CD4-positive, alpha-beta T cell (primary cell): ENCODE measurements around the gene HNF1A. TPM values are rescaled to one million over a fixed set of nuclear protein-coding genes. Genes with fewer than 3 reads are reported as not detected.

Experiments
- ATAC-seq: fragments of 200-7000 bp; cut with Tn5 transposase; one replicate; pipeline ENCODE4 v1.10.0; 2022; ENCODE audit warnings: mild to moderate bottlenecking; ENCODE audit not compliant: poor library complexity
- CTCF ChIA-PET: fragments of 350-600 bp; sonication (Branson Sonifier 250); formaldehyde crosslinking; loops from one replicate; lab custom pipeline; 2021; ENCODE audit warnings: antibody characterized with exemption, inconsistent platforms; lab: Charles Lee
- POLR2A ChIA-PET: fragments of 350-600 bp; sonication (Branson Sonifier 250); formaldehyde crosslinking; loops from one replicate; lab custom pipeline; 2021; ENCODE audit warnings: antibody characterized with exemption, inconsistent platforms; lab: Charles Lee
- DNase-seq, 14 experiments: peaks; one replicate each; pipeline ENCODE4 v3.0.0-alpha.2; 2013 to 2020; ENCODE audit warnings: mixed read lengths in 2 of 14
- H3K27ac ChIP-seq, 2 donors: one replicate each; pipeline versions ENCODE4 v1.5.1 to v1.7.0; 2013; ENCODE audit warnings: low read length in 2 of 2, low read depth in 1 of 2, mild to moderate bottlenecking in 1 of 2
- H3K27me3 ChIP-seq, 2 experiments: 1 replicate in 1 of 2; 2 replicates in 1 of 2; pipeline versions ENCODE4 v1.6.1 to v1.7.0; 2013; ENCODE audit warnings: low read length in 2 of 2, control low read depth in 1 of 2, mild to moderate bottlenecking in 1 of 2, moderate library complexity in 1 of 2; ENCODE audit not compliant: insufficient read depth in 2 of 2, control insufficient read depth in 1 of 2
- H3K36me3 ChIP-seq: one replicate; pipeline ENCODE4 v1.6.1; 2013; ENCODE audit warnings: low read length, control low read depth; ENCODE audit not compliant: insufficient read depth
- H3K4me1 ChIP-seq: one replicate; pipeline ENCODE4 v1.6.1; 2013; ENCODE audit warnings: low read length, control low read depth; ENCODE audit not compliant: insufficient read depth
- H3K4me3 ChIP-seq: one replicate; pipeline ENCODE4 v1.5.1; 2013; ENCODE audit warnings: mild to moderate bottlenecking, low read length, moderate library complexity
- H3K9me3 ChIP-seq, 2 experiments: 1 replicate in 1 of 2; 2 replicates in 1 of 2; pipeline versions ENCODE4 v1.6.1 to v1.7.0; 2013; ENCODE audit warnings: low read length in 2 of 2, mild to moderate bottlenecking in 2 of 2, control low read depth in 1 of 2, moderate library complexity in 1 of 2; ENCODE audit not compliant: control insufficient read depth in 1 of 2, insufficient read depth in 1 of 2
- H3K27ac Mint-ChIP-seq: one replicate; pipeline ENCODE4 v1.8.0; 2020; ENCODE audit warnings: mixed read lengths
- H3K27me3 Mint-ChIP-seq: one replicate; pipeline ENCODE4 v1.8.0; 2021; ENCODE audit warnings: mixed read lengths
- H3K36me3 Mint-ChIP-seq: one replicate; pipeline ENCODE4 v1.8.0; 2021; ENCODE audit warnings: low read depth, mixed read lengths
- H3K4me1 Mint-ChIP-seq: one replicate; pipeline ENCODE4 v1.8.0; 2021; ENCODE audit warnings: low read depth, mixed read lengths
- H3K4me3 Mint-ChIP-seq: one replicate; pipeline ENCODE4 v1.8.0; 2020; ENCODE audit warnings: mild to moderate bottlenecking, mixed read lengths
- H3K9me3 Mint-ChIP-seq: one replicate; pipeline ENCODE4 v1.8.0; 2020; ENCODE audit warnings: mixed read lengths
- intact Hi-C, 2 experiments: fragments of 100-400 bp; cut with DNase I in 1 of 2; cut with micrococcal nuclease in 1 of 2; formaldehyde crosslinking; loops; one replicate each; pipeline versions ENCODE4 v1.15.1 to v1.9.0; 2023 to 2025; cut with DNase I, micrococcal nuclease
- total RNA-seq, 174 experiments: library from RNA in 2 of 174; stranded (reverse) in 2 of 174; gene quantifications; one replicate each; pipeline ENCODE4 v1.2.3 and lab custom pipeline; 2021 to 2026
- TF ChIP-seq, protein P1 (sequence below): fragments of 200-600 bp; IDR thresholded peaks from one replicate; pipeline ENCODE4 v1.8.0; 2022; ENCODE audit warnings: antibody characterized with exemption, mild to moderate bottlenecking

HNF1A gene
- total RNA-seq, 2 experiments from 2014 or later: not detected

DNA sequence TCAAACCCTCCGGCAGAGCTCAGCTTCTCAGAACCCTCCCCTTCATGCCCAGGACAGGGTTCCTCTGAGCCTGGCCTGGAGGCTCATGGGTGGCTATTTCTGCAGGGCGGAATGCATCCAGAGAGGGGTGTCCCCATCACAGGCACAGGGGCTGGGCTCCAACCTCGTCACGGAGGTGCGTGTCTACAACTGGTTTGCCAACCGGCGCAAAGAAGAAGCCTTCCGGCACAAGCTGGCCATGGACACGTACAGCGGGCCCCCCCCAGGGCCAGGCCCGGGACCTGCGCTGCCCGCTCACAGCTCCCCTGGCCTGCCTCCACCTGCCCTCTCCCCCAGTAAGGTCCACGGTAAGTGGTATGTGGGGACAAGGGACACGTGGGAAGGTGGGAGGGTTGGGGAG is 15.7 kb downstream of the HNF1A start:
- intact Hi-C loops: no loop called here
- H3K27ac ChIP-seq: no peak overlapping the region
- Mint-ChIP-seq H3K27ac (no peak overlapping the region), H3K4me1 (no peaks in the 10 kb centered on the region), H3K4me3 (no peak overlapping the region), H3K27me3 (peaks cover 16% of the 10 kb centered on the region), H3K9me3 (no peaks in the 10 kb centered on the region), H3K36me3 (no peaks in the 10 kb centered on the region)
- H3K36me3 ChIP-seq: no peaks in the 10 kb centered on the region
- no peak overlapping the region for H3K4me3 ChIP-seq
- TF ChIP-seq, protein P1, sequence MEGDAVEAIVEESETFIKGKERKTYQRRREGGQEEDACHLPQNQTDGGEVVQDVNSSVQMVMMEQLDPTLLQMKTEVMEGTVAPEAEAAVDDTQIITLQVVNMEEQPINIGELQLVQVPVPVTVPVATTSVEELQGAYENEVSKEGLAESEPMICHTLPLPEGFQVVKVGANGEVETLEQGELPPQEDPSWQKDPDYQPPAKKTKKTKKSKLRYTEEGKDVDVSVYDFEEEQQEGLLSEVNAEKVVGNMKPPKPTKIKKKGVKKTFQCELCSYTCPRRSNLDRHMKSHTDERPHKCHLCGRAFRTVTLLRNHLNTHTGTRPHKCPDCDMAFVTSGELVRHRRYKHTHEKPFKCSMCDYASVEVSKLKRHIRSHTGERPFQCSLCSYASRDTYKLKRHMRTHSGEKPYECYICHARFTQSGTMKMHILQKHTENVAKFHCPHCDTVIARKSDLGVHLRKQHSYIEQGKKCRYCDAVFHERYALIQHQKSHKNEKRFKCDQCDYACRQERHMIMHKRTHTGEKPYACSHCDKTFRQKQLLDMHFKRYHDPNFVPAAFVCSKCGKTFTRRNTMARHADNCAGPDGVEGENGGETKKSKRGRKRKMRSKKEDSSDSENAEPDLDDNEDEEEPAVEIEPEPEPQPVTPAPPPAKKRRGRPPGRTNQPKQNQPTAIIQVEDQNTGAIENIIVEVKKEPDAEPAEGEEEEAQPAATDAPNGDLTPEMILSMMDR: no peak
- ChIA-PET POLR2A (no interaction called here), CTCF (no interaction called here)
- no peak for ATAC-seq
- no peaks in the 10 kb centered on the region for H3K4me1 ChIP-seq
- no peaks in the 10 kb centered on the region for H3K9me3 ChIP-seq
- H3K27me3 ChIP-seq: no peaks in the 10 kb centered on the region
- no peak for DNase-seq

DNA sequence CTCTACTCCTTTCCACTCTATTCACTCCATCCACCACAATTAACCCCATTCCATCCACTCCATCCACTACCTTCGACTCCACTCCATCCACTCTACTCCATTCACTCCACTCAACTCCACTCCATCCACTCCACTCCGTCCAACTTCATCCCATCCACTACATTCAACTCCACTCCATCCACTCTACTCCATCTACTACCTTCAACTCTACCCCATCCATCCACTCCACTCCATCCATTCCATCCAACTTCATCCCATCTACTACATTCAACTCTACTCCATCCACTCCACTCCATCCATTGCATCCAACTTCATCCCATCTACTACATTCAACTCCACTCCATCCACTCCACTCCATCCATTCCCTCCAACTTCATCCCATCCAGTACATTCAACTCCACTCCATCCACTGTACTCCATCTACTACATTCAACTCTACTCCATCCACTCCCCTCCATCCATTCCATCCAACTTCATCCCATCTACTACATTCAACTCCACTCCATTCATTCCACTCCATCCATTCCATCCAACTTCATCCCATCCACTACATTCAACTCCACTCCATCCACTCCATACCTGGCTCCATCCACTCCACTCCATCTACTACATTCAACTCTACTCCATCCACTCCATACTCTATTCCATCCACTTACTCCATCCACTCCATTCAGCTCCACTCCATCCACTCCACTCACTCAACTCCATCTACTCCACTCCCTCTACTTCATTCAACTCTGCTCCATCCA is 16.4 kb downstream of the HNF1A start:
- Mint-ChIP-seq H3K27ac (no peak overlapping the region), H3K9me3 (no peaks in the 10 kb centered on the region), H3K27me3 (peaks cover 16% of the 10 kb centered on the region), H3K4me3 (no peak overlapping the region), H3K36me3 (no peaks in the 10 kb centered on the region), H3K4me1 (no peaks in the 10 kb centered on the region)
- Histone ChIP-seq H3K4me3 (no peak overlapping the region), H3K36me3 (no peaks in the 10 kb centered on the region), H3K27ac (no peak overlapping the region), H3K4me1 (no peaks in the 10 kb centered on the region), H3K27me3 (no peaks in the 10 kb centered on the region), H3K9me3 (no peaks in the 10 kb centered on the region)
- DNase-seq (no peak), ATAC-seq (no peak)
- intact Hi-C loops: no loop called here
- TF ChIP-seq, protein P1: no peak
- CTCF ChIA-PET: no interaction called here
- POLR2A ChIA-PET: no interaction called here

DNA sequence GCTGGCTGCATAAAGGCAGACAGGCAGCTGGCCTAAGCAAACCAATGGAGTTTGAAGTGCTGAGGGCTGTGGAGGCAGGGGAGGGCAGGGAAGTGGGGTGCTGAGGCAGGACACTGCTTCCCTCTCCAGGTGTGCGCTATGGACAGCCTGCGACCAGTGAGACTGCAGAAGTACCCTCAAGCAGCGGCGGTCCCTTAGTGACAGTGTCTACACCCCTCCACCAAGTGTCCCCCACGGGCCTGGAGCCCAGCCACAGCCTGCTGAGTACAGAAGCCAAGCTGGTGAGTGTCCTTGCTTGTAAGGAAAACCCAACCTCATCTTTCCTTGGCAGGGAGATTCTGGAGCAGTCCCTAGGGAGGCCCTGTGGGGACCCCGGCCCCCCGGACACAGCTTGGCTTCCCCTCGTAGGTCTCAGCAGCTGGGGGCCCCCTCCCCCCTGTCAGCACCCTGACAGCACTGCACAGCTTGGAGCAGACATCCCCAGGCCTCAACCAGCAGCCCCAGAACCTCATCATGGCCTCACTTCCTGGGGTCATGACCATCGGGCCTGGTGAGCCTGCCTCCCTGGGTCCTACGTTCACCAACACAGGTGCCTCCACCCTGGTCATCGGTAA is 17.9 kb downstream of the HNF1A start:
- H3K4me3 ChIP-seq: no peak overlapping the region
- no peak overlapping the region for H3K27ac ChIP-seq
- intact Hi-C loops: no loop called here
- no peak for ATAC-seq
- ChIA-PET POLR2A (no interaction called here), CTCF (no interaction called here)
- peaks cover 16% of the 10 kb centered on the region for H3K27me3 Mint-ChIP-seq
- H3K36me3 ChIP-seq: no peaks in the 10 kb centered on the region
- no peaks in the 10 kb centered on the region for H3K4me1 Mint-ChIP-seq
- no peak overlapping the region for H3K27ac Mint-ChIP-seq
- no peaks in the 10 kb centered on the region for H3K9me3 ChIP-seq
- DNase-seq: no peak
- H3K4me3 Mint-ChIP-seq: no peak overlapping the region
- no peaks in the 10 kb centered on the region for H3K36me3 Mint-ChIP-seq
- no peaks in the 10 kb centered on the region for H3K4me1 ChIP-seq
- no peaks in the 10 kb centered on the region for H3K9me3 Mint-ChIP-seq
- H3K27me3 ChIP-seq: no peaks in the 10 kb centered on the region
- TF ChIP-seq, protein P1: no peak
